Stimulated activated CD4-positive, alpha-beta T cell treated with anti-CD3 and anti-CD28 coated beads, Interleukin-1b, Interleukin-23, amount 100 ng/mL, for 1 hour (primary cell): ENCODE data around the gene HS3ST5.

Experiments used
- DNase-seq, 2 donors: peaks; one replicate each; pipeline ENCODE4 v3.0.0-alpha.2; 2020; ENCODE audit warnings: low read depth in 2 of 2

HS3ST5 gene

GRCh38 chr6:114342826-114343781 lies at the start of gene HS3ST5:
TSS of gene HS3ST5 (minus strand) at chr6:114343023. CDS start at chr6:114062845, 280,178 bp downstream.
- DNase-seq = no peak

GRCh38 chr6:114390176-114390575 lies 47.4 kb upstream of the HS3ST5 start:
- no peak for DNase-seq

- no peak for DNase-seq
These were observed 46.3 kb upstream of the HS3ST5 start for GRCh38 chr6:114389111-114389510.

- no peak for DNase-seq
These were observed 39.6 kb upstream of the HS3ST5 start for GRCh38 chr6:114382406-114382805.

- no peak for DNase-seq
These were observed 35.1 kb upstream of the HS3ST5 start for GRCh38 chr6:114377881-114378280.

GRCh38 chr6:114376611-114377175 lies 33.9 kb upstream of the HS3ST5 start:
- DNase-seq = no peak

GRCh38 chr6:114375541-114376192 lies 32.8 kb upstream of the HS3ST5 start:
- DNase-seq = no peak

- DNase-seq = no peak
These were observed 24.6 kb upstream of the HS3ST5 start for GRCh38 chr6:114367315-114367961.

- no peak for DNase-seq
These were observed 24.1 kb upstream of the HS3ST5 start for GRCh38 chr6:114366899-114367298.

GRCh38 chr6:114364301-114364700 lies 21.5 kb upstream of the HS3ST5 start:
- no peak for DNase-seq

- no peak for DNase-seq
These were observed 20.1 kb upstream of the HS3ST5 start for GRCh38 chr6:114362957-114363356.

GRCh38 chr6:114362396-114362795 lies 19.6 kb upstream of the HS3ST5 start:
- no peak for DNase-seq

- DNase-seq = no peak
These were observed 18.2 kb upstream of the HS3ST5 start for GRCh38 chr6:114361036-114361435.

- no peak for DNase-seq
These were observed 12.5 kb upstream of the HS3ST5 start for GRCh38 chr6:114355300-114355699.

GRCh38 chr6:114354482-114354881 lies 11.7 kb upstream of the HS3ST5 start:
- no peak for DNase-seq

- DNase-seq = no peak
These were observed 3.6 kb upstream of the HS3ST5 start for GRCh38 chr6:114346451-114346850.

- DNase-seq = no peak
These were observed 2.1 kb upstream of the HS3ST5 start for GRCh38 chr6:114344971-114345275.

- DNase-seq = no peak
These were observed 1.6 kb upstream of the HS3ST5 start for GRCh38 chr6:114344246-114344970.

- DNase-seq = no peak
These were observed 940 bp upstream of the HS3ST5 start for GRCh38 chr6:114343782-114344144.

- DNase-seq = no peak
These were observed 567 bp downstream of the HS3ST5 start for GRCh38 chr6:114342086-114342825.

- DNase-seq = no peak
These were observed 3.1 kb downstream of the HS3ST5 start for GRCh38 chr6:114339706-114340105.
